ENCODE measurements around the gene SASH1.

Gene SASH1

GRCh38 chr6:148457137-148457842 is 114.7 kb downstream of the SASH1 start:
- no peaks in the 10 kb centered on the region for H4K20me1 ChIP-seq (ENCODE audit: insufficient read depth, low read length)
- no peak for TF ChIP-seq EZH2 (optimal IDR thresholded peaks at IDR 0.05; ENCODE audit: low read depth, low read length)
- TF ChIP-seq CTCF (IDR thresholded peaks at IDR 0.05; ENCODE audit: low read length), result no peak
- TF ChIP-seq EZH2phosphoT487 (IDR thresholded peaks at IDR 0.05; ENCODE audit: low read length), result no peak
- no peaks in the 10 kb centered on the region for H3K36me3 ChIP-seq (replicated peaks; ENCODE audit: insufficient read depth, low read length)
- DNase-seq, result no peak
- no peaks in the 10 kb centered on the region for H3F3A ChIP-seq (ENCODE audit: insufficient read depth, low read length)
- H3K9me2 ChIP-seq (replicated peaks; ENCODE audit: insufficient read depth, low read length), result no peaks in the 10 kb centered on the region
- H3K79me2 ChIP-seq (ENCODE audit: low read length), result no peaks in the 10 kb centered on the region
- no peak overlapping the region for H2AFZ ChIP-seq (ENCODE audit: low read length)
- no peak overlapping the region for H3K4me2 ChIP-seq (ENCODE audit: low read depth, low read length)
- H3K4me1 ChIP-seq (ENCODE audit: low read length), result no peaks in the 10 kb centered on the region
- H3K27me3 ChIP-seq (replicated peaks; ENCODE audit: insufficient read depth, low read length), result no peaks in the 10 kb centered on the region
- no peak overlapping the region for H3K27ac ChIP-seq (ENCODE audit: low read length)
- no peak overlapping the region for H3K4me3 ChIP-seq (ENCODE audit: low read length)
- H3K9ac ChIP-seq (ENCODE audit: low read length), result no peak overlapping the region
- H3K9me3 ChIP-seq (replicated peaks; ENCODE audit: insufficient read depth, low read length), result no peaks in the 10 kb centered on the region

DNA sequence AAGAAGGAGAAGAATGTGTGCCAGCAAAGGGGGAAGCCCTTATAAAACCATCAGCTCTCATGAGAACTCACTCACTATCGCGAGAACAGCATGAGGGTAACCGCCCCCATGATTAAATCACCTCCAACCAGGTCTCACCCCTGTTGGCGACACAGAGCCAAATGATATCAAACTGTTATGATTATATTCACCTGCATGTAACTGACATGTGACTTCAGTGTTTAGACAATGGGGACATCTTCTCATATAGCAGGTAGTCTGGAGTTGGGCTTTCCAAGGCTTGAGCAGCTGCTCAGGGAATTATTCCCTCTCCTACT is 115.2 kb downstream of the SASH1 start:
- no peaks in the 10 kb centered on the region for H3K9me2 ChIP-seq (replicated peaks; ENCODE audit: insufficient read depth, low read length)
- H2AFZ ChIP-seq (ENCODE audit: low read length), result no peak overlapping the region
- H3K4me3 ChIP-seq (ENCODE audit: low read length), result no peak overlapping the region
- no peak overlapping the region for H3K27ac ChIP-seq (ENCODE audit: low read length)
- TF ChIP-seq EZH2 (optimal IDR thresholded peaks at IDR 0.05; ENCODE audit: low read depth, low read length) (no peak), EZH2phosphoT487 (IDR thresholded peaks at IDR 0.05; ENCODE audit: low read length) (no peak), CTCF (IDR thresholded peaks at IDR 0.05; ENCODE audit: low read length) (no peak)
- H3K27me3 ChIP-seq (replicated peaks; ENCODE audit: insufficient read depth, low read length), result no peaks in the 10 kb centered on the region
- no peaks in the 10 kb centered on the region for H3K36me3 ChIP-seq (replicated peaks; ENCODE audit: insufficient read depth, low read length)
- no peak overlapping the region for H3K4me2 ChIP-seq (ENCODE audit: low read depth, low read length)
- H3K4me1 ChIP-seq (ENCODE audit: low read length), result no peaks in the 10 kb centered on the region
- DNase-seq, result no peak
- no peaks in the 10 kb centered on the region for H3F3A ChIP-seq (ENCODE audit: insufficient read depth, low read length)
- H3K9ac ChIP-seq (ENCODE audit: low read length), result no peak overlapping the region
- no peaks in the 10 kb centered on the region for H4K20me1 ChIP-seq (ENCODE audit: insufficient read depth, low read length)
- H3K79me2 ChIP-seq (ENCODE audit: low read length), result no peaks in the 10 kb centered on the region
- H3K9me3 ChIP-seq (replicated peaks; ENCODE audit: insufficient read depth, low read length), result no peaks in the 10 kb centered on the region

- TF ChIP-seq CTCF (IDR thresholded peaks at IDR 0.05; ENCODE audit: low read length) (no peak), EZH2 (optimal IDR thresholded peaks at IDR 0.05; ENCODE audit: low read depth, low read length) (no peak), EZH2phosphoT487 (IDR thresholded peaks at IDR 0.05; ENCODE audit: low read length) (no peak)
- H3K4me1 ChIP-seq (ENCODE audit: low read length), result no peaks in the 10 kb centered on the region
- H3K36me3 ChIP-seq (replicated peaks; ENCODE audit: insufficient read depth, low read length), result no peaks in the 10 kb centered on the region
- H3K27ac ChIP-seq (ENCODE audit: low read length), result no peak overlapping the region
- H3K9me2 ChIP-seq (replicated peaks; ENCODE audit: insufficient read depth, low read length), result no peaks in the 10 kb centered on the region
- H3K4me3 ChIP-seq (ENCODE audit: low read length), result no peak overlapping the region
- H3K9me3 ChIP-seq (replicated peaks; ENCODE audit: insufficient read depth, low read length), result no peaks in the 10 kb centered on the region
- H4K20me1 ChIP-seq (ENCODE audit: insufficient read depth, low read length), result no peaks in the 10 kb centered on the region
- H3F3A ChIP-seq (ENCODE audit: insufficient read depth, low read length), result no peaks in the 10 kb centered on the region
- H3K27me3 ChIP-seq (replicated peaks; ENCODE audit: insufficient read depth, low read length), result no peaks in the 10 kb centered on the region
- H3K4me2 ChIP-seq (ENCODE audit: low read depth, low read length), result no peak overlapping the region
- H3K79me2 ChIP-seq (ENCODE audit: low read length), result no peaks in the 10 kb centered on the region
- no peak overlapping the region for H3K9ac ChIP-seq (ENCODE audit: low read length)
- no peak for DNase-seq
- no peak overlapping the region for H2AFZ ChIP-seq (ENCODE audit: low read length)
Observed at GRCh38 chr6:148459238-148459637, 116.6 kb downstream of the SASH1 start.
